GM18951 (cell line): Measurements from ENCODE around the gene PDZRN3.

Experiments
- POLR2A ChIP-seq: IDR thresholded peaks from 4 replicates; pipeline ENCODE4 v1.6.1; 2011; ENCODE audit warnings: mild to moderate bottlenecking; ENCODE audit not compliant: insufficient read length, insufficient read depth; ENCODE audit errors: extremely low read depth
- in situ Hi-C: fragments of 300-500 bp; cut with MboI; formaldehyde crosslinking; loops from one replicate; pipeline ENCODE4 v1.12.0; 2022; ENCODE audit warnings: low sequenced_read_pairs, mixed read lengths, inconsistent platforms; ENCODE audit not compliant: unreplicated experiment

Gene PDZRN3

GRCh38 chr3:73351423-73352071 lies 273.2 kb downstream of the PDZRN3 start:
- in situ Hi-C loops, result no loop called here
- no peak for TF ChIP-seq POLR2A

DNA sequence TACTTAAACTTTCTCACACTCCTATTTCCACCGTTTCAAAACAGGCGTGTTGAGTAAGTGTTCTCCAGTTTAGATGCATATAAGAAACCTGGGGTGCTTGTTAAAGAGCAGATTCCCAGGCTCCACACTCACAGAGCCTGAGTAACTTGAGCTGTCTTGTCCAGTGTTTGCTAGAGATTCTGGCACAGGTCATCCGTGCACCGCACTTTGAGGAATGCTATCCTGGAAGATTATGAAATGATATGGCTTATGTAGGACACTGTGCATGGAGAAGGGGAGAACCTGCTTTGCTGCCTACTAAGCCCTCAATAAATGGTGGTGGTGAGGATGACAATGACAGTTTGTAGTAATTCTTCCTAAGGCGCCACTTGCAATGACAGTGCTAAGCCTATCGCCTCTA lies 273.7 kb downstream of the PDZRN3 start:
- no peak for TF ChIP-seq POLR2A
- in situ Hi-C loops, result no loop called here

- in situ Hi-C loops, result no loop called here
These were observed 275.1 kb downstream of the PDZRN3 start for GRCh38 chr3:73349657-73350056.

GRCh38 chr3:73342077-73342476 lies 282.7 kb downstream of the PDZRN3 start:
- no peak for TF ChIP-seq POLR2A
- in situ Hi-C loops, result no loop called here

More at GRCh38 chr3:73349657-73350056, 275.1 kb downstream of the PDZRN3 start:
- TF ChIP-seq POLR2A, result no peak

DNA sequence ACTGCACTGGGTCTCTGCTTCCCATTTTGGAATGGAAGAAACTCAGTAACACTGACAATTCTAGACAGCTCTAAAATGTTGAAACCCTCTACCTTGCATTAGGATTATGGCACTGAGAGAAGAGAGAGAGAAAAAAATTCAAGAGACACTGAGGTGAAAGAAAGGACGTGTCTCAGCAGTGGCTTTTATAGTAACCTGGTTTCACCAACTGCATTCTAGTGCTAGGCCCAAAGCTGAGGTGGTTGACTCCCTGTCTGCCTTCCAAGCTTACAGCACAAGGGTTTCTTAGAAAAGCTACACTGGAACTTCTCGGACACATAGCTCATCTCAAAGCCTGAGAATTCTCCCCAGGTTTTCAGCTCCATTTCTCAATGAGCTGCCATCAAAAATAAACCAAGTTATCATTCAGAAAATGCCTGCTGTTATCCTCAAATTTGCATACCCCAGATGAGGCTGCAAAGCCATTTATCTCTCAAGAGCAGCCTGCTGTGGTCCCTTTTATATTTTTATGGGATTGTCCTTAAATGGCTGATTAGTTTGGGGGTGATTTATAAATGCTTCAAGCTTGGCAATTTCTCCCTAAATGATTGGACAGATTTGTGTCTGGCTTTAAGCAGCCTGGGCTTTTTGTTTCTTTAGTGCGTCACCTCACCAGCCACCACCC lies 283.3 kb downstream of the PDZRN3 start:
- in situ Hi-C loops, result no loop called here
- no peak for TF ChIP-seq POLR2A

- no peak for TF ChIP-seq POLR2A
- in situ Hi-C loops, result no loop called here
These were observed 292.2 kb downstream of the PDZRN3 start for GRCh38 chr3:73332558-73332957.
